GM19351 (cell line): ENCODE results near the gene NR2C2AP.
A peak's percentile ranks its signal among the peaks of the same experiment; 100 is the strongest.
"Not testable (repeated sequence)": the region's sequence is repeated elsewhere in the genome, so short reads cannot be mapped to it uniquely, and the experiment has no call there.

Experiments used
- ATAC-seq: cut with Tn5 transposase; IDR thresholded peaks from one replicate; pipeline ENCODE4 v1.9.1; 2021; ENCODE audit warnings: mild to moderate bottlenecking, moderate library complexity; ENCODE audit not compliant: unreplicated experiment

NR2C2AP gene

DNA sequence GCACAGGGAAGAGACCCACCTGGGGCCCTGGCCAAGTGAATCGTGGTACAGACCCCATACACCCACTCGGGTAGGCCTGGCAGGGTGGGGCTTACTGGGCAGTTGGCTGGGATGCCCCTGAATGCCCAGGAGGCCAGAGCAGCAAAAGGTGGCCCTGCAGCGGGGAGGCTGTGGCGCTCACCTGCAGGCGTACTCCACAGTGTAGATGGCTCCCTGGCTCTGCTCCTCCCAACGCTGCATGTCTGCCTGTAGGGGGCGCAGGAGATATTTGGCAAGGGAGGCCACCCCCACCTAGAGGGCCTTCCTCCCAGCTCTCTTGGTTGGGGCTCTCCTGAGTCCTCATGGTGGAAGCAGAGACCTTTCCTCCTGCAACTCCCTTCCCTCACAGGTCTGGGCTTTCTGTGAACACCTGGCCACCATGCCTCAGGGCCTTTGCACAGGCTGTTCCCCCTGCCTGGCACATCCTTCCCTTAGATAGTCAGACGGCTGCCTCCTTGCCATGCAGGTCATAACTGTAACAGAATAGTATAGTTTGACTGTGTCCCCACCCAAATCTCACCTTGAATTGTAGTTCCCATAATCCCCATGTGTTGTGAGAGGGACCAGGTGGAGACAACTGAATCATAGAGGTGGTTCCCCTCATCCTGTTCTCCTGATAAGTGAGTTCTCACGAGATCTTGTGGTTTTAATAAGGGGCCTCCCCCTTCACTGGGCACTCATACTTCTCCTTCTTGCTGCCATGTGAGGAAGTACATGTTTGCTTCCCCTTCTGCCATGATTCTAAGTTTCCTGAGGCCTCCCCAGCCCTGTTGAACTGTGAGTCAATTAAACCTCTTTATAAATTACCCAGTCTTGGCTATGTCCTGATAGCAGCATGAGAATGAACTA lies 17.1 kb downstream of the NR2C2AP start:
- no peak for ATAC-seq

DNA sequence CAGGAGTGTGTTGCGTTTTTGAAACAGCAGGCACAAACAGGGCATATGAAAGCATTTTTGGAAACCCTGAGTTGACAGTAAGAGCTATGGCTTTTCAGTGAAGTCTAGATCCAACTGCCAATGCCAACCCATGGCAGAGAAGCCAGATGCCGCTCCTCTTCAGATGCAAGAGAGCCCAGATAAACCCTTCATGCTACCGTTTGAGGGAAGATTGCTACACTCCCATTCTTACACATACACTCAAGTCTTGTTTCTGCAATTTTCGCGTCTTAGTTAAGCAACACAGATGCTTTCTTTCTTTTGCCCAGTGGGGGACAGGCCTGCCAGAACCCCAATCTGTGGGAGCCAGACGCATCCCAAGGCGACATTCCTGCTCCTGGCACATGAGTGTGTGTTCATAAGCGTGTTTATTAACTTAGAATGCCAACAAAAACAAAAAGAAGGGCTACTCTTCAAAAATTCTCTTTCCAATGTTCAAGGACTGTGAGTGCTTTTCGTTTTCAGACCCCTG lies 21.7 kb downstream of the NR2C2AP start:
- no peak for ATAC-seq

DNA sequence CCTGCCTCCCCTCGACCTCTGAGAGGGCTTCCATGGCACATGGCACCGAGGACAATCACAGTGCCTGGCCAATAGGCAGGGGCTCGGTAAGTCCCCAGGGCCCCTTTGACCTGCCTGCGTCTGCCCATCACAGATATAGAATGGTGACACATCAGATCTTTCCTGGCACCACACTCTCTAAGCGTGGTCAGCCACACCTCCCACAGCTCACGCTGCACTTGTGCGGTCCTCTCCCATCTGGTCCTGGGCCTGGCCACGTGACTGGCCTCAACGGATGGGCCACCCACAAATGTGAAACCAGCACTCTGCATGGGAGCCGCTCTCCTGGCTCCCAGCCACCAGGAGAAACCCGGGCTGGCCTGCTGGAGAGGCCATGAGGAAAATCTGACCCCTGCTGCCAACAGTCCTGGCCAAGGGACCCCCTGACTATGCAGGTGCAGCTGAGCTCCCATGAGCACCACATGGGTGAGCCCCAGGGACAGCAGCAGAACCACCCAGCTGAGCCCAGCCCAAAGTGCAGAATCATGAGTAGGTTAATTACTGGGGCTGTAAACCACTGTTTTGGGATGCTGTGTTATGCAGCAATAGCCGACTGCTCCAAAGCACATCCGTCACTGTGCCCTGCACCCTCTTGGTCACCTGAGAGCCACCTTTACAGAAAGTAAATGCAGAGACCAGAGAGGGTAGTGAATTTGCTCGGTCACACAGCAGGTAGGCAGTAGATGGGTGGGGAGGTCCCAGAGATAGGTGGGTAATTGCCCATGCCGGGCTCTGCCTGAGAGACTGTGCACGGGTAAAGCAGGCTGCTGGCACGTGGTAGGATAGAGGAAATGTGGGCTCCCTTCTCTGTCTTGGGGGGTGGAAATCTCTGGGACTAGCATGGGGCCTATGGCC lies 23.4 kb downstream of the NR2C2AP start:
- ATAC-seq, result no peak

DNA sequence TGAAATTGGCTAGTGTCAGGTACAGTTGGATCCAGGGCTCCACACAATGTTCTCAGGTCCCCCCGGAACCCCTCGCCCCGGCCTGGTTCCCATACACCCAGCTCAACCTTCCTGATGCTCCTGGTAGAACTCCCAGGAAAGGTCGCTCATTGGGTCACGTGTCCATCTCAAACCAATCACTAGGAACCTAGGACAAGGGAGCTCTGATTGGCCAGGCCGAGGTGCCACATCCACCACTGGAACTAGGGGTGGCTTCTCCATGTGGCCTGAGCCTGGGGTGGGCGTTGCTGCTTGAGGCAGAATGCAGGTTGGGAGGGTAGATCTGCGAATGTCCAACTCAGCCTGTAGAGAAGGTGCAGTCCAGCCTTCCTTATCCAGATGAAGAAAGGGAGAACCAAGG lies 26.3 kb downstream of the NR2C2AP start:
- ATAC-seq, result no peak

DNA sequence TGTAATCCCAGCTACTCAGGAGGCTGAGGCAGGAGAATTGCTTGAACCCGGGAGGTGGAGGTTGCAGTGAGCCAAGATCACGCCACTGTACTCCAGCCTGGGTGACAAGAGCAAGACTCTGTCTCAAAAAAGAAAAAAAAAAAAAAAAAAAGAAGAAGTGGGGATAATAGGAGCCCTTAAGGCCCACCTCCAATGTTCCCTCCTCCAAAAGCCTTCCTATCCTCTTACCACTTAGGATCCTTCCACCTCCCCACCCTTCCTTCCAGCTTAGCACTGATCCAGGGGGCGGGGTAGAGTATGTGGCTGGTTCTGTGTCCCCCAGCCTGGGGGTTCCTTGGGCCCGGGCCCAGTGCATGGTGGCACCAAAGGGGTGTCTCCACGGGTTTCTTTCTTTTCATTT lies 30.0 kb downstream of the NR2C2AP start:
- ATAC-seq, result not testable (repeated sequence)

DNA sequence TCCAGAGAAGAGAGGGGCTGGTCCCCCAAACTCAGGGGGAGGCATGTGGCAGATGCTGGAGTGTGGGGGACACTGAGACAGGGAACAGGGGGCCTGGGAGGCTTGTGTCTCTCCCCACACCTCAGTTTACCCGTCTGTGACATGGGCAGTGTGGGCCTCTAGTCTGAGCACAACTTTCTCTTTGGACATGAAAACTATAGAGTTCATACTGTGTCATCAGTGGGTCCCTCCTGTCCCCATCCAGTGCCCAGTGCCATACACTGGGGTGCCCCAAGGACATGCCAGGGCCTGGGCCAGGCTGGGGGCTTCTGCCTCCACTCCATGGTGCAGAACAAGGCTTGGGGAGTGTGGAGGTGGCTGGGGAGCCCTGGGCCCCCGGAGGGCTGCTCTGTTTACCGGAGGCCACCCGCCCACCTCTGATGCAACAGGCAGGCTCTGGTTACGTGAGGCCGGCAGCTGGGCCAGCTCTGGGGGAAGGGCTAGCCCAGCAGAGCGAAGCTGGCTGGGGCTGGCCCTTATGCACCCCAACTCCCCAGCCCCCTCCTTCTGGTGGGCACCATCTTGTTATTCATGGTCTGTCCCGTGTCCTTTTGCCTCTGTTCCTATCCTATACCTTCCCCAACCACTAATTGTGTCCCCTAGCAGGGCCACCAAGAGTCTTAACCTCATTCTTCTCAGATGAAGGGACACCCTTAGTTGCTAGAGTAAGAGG lies 31.2 kb downstream of the NR2C2AP start:
- ATAC-seq, result no peak

DNA sequence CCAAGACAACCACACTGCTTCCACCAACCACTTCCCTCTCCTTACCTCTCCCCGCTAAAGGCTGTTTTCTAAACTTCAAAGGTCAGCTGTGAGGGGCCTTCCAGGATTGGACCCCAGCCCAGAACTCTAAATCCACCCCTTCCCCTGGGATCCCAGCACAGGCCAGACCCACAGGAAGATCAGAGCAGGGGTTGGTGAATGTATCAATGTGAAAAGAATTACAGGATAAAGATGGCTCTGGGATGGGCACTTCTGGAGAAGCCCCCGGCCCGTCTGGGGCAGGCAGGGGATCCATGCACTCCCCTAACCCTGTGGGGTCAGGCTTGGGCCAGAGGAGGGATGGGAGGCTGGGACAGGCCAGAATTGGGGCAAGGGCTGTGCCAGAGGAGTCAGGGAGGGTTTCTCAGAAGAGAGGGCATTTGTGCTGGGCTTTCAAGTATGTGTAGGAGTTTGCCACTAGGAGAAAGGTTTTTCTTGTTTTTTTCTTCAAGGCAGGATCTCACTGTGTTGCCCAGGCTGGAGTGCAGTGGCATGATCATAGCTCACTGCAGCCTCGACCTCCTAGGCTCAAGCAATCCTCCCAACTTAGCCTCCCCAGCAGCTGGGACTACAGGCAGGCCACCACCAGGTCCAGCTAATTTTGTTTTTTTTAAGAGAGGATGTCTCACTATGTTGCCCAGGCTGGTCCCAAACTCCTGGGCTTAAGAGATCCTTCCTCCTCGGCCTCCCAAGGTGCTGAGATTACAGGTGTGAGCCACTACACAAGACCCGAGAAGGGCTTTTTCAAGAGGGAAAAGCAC lies 32.1 kb downstream of the NR2C2AP start:
- ATAC-seq, result no peak

DNA sequence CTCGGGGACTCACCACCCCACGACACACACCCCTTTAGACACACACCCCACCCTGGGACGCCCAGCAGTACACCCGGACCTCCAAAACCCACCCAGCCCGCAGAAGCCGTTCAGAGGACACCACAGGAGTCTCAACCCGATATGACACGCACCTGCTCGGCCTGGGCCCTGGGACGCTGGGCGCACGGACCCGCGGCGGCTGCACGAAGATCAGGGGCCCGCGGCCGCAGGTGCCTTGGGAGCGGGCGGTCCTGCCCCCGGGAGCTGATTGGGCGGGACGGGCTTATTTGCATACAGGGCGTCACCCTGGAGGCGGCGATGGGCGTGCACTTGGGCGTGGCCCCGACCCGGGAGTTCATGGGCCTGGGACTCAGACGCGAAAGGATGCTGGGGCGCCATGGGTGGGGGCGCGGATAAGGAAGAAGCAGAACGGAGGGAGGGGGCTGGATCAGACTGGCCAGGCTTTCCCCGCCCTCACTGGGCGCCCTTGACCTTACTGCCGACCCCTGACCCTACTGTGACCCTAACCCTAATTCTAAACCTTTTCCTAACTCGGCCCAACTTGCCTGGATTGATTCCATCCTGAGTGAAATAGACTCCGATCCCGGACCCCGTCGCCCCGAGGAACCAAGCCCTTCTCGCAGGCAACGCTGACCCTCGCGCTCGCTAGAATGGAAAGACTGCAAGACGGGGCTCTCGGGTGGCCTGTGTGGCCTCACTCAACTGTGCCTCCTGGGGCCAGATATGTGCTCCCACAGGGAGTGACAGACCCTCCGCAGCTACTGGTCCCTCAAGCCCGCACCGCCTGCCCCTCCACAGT lies 33.0 kb downstream of the NR2C2AP start, which contains the start of gene MEF2B:
Gene MEF2B, minus strand, starts transcription at position 211 of the 820 bp plus-strand sequence. CDS start 19,528 bp downstream, outside the sequence.
- ATAC-seq, result peak; percentile 89

DNA sequence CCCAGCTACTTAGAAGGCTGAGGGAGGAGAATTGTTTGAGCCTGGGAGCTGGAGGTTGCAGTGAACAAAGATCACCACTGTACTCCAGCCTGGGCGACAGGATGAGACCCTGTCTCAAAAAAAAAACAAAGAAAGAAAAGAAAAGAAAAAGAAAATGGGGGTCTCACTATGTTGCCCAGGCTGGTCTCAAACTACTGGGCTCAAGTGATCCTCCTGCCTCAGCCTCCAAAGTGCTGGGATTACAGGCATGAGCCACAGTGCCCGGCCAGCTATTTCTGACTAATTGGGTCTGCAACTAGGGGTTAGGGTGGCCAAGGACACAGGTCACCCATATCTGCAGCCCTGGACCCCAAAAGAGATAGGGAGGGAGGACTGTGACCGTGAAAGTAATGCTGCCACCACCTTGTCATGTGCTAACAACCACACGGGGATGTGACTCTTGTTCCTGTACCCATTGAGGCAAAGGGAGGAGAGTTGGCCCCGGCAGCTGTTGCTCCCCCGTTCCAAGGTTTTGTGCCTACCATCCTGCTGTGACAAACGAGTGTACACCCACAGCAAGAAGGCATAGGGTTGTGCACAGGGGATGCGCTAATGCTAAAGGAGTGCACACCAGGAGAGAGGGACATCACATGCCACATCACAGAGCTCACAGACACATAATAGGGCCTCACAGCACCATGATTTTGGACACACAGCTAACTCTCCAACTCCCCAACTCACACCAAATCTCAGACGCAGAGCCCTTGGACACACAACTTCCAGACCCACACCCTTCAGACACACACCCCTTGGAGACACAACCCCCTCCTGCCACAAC lies 33.8 kb downstream of the NR2C2AP start:
- ATAC-seq, result no peak

DNA sequence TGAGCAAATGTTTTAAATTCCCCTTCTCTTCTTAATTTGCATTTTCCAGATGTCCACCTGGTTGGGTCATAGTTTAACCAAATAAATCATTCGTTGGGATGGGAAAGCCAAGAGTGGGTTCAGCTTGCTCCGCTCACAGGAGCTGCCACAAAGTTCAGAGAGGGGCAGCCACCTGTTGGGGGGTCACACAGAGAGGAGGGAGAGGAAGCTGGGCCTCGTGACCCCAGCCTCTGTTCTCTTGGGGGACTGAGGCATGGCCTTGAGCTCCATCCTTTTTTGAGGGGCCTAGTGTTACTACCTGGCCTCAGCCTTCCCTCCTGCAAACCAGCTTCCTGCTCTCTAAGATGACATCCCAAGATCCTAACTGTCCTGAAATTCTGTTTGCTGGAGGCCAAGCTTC lies 35.6 kb downstream of the NR2C2AP start:
- no peak for ATAC-seq

DNA sequence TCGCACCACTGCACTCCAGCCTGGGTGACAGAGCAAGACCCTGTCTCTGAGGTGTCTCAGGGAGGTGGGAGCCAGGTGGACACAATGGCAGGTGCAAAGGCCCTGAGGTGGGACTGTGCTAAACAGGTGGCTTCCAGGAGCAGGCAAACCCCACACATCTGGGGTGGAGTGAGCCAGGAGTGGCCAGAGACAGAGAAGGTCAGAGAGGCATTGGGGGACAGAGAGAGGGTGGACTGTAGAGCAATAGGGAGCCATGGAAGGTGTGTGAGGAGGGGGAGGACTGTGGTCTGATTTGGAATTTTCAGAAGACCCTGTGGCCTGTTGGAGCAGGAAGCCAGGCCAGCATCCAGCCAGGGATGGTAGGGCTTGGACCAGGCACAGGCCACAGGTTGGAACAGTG lies 37.8 kb downstream of the NR2C2AP start:
- no peak for ATAC-seq

DNA sequence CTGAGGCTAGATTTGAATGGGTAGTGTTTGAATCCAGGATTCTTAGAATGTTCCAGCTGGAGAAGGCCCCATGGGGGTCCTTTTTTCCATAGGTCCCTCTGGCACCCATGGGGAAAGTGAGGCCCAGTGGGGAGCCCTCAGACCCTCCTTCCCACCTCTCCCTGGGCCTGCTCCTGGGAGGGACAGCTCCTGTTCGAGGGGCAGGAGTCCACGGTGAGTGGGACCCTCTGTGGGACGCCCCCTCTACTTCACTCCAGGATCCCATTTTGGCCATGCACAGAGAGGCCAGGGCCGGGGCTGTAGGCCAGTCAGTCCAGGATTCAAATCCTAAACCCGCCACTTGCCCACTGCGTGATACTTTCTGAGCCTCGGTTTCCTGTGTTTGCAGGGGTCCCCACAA lies 40.7 kb downstream of the NR2C2AP start:
- no peak for ATAC-seq

DNA sequence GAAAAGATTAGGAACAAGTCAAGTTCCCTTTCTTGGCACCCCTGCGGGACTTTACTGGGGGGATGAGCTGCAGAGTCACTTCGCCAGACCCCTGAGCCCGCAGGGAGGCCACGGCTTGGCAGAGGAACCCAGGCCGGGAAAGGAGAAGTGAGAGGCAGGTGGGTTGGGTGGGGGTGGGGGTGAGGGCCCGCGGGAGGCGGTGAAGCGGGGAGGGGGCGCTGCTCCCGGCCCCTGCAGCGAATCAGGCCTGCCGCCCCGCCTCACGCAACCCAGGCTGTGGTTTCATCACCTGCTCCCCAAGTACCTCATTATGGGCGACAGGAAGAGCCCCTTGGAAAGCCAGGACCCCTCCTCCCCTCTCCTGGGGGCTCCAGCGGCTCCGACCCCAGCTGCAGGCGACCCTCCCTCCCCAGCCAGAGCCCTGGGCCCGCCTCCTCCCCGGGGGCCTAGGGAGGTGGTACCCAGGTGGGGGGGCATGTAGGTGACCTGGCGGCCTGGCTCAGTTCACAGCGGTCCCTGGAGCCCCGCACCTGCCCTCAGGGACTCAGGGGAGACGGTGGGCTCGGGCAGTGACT lies 42.7 kb downstream of the NR2C2AP start:
- peak; percentile 34 for ATAC-seq

DNA sequence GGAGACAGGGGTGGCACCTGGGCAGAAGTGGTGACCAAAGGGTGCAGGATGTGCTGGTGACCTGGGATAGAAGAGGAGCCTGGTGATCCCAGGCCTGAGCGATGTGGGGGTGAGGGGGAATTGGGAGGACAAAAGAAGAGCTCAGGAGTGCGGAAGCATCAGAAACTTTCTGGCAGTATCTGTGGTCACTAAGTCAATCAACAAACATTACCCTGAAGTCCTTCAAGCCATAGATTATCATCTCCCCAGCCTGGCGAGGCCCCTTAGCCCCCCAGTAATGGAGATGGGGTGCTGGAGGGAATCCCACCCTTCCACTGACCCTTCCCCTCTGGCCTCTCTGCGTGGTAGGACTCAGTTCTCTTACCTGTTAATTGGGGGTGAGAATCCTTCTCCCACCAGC lies 43.7 kb downstream of the NR2C2AP start:
- ATAC-seq, result no peak

DNA sequence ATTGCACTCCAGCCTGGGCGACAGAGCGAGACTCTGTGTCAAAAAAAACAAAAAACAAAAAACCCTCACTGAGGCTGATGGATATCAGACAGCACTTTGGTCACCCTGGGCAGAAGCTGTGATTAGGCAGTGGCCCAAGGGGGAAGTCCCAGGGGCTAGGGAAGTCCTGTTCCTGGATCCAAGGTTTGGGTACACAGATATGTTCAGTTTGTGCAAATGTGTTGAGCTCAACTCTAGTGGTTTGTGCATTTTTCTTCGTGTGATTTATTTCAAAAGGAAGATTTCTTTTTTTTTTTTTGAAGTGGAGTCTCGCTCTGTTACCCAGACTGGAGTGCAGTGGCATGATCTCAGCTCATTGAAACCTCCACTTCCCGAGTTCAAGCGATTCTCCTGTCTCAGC lies 45.4 kb downstream of the NR2C2AP start:
- no peak for ATAC-seq

DNA sequence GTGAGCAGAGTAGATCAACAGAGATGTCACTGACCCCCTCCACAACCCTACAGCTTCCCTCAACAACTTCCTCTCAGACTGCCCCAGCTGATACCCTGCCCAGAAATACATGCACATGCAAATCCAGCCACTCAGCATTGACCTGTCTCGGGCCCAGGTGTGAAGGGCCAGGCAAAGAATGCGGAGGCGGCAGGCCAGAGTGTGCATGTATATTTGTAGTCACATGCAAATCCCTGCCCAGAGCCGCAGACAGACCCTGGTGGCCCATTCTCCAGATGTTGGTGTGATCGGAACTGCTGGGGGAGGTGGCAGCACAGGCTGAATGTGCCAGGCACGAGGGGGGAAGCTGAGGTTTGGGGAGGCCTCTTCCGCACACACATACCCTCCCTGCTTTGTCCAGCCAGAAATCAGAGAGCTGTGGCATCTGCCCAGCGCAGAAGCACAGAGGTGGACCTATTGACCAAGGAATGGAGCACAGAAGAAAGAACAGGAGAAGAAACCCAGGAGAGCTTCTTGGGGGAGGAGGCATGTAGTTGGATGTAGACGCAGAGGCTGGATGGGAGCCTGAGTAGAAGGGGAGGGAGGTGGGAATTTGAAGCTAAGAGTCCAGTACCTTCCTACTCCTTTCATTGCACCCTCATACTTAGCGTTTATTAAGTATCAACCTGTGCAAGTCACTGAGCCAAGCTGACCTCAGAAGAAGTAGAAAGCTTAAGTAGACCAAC lies 47.6 kb downstream of the NR2C2AP start:
- peak; percentile 77 for ATAC-seq

DNA sequence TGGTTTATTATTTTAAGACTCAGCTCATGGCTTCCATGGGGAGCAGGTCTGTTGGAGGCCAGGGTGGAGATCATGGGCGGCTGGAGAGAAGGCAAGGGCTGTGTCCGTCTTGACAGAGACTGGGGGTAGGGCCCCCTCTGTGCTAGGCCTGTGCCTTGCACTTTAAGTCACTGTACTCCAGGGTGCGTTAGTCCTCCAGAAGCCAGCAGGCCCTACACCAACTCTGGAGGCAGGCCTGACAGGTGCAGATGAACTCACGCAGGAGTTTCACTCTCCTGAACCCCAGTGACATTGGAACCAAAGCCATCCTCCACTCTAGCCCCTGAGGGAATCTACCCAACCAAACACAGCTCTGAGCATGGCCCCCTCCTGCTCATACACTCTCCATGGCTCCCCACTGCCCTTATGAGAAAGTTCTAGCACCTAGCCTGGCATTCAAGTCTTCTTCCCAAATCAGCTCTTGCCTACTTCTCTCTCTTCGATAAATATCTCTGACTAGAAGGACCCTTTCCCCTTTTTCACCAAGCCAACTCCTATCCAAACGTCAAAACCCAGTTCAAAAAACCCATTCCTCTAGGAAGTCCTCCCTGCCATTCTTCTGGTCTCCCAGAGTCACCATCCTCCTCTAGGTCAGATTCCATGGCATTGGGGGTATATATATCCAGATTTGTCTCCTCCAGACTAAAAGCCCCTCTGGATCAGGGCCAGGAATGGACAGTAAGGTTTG lies 48.3 kb downstream of the NR2C2AP start:
- no peak for ATAC-seq
